RWPE1 (cell line): ENCODE data around the gene DAZ2.
"Not testable (repeated sequence)": the region's sequence is repeated elsewhere in the genome, so short reads cannot be mapped to it uniquely, and the experiment has no call there.

Source experiments
- CTCF ChIA-PET: fragments of 350-600 bp; sonication (Branson Sonifier 250); formaldehyde crosslinking; extraction: SDS; loops from one replicate; lab custom pipeline; 2021; lab: Yijun Ruan, JAX
- POLR2A ChIA-PET: fragments of 400-600 bp; formaldehyde crosslinking; extraction: SDS; loops from one replicate; lab custom pipeline; 2020; ENCODE audit warnings: antibody characterized with exemption; ENCODE audit not compliant: low non-redundant PET; lab: Yijun Ruan, JAX
- DNase-seq: peaks from one replicate; pipeline ENCODE4 v3.0.0; 2012; ENCODE audit warnings: low spot score
- H3K27ac ChIP-seq: fragments of 450-650 bp; 2 replicates; pipeline ENCODE4 v1.5.1; 2017

Gene DAZ2, protein sequence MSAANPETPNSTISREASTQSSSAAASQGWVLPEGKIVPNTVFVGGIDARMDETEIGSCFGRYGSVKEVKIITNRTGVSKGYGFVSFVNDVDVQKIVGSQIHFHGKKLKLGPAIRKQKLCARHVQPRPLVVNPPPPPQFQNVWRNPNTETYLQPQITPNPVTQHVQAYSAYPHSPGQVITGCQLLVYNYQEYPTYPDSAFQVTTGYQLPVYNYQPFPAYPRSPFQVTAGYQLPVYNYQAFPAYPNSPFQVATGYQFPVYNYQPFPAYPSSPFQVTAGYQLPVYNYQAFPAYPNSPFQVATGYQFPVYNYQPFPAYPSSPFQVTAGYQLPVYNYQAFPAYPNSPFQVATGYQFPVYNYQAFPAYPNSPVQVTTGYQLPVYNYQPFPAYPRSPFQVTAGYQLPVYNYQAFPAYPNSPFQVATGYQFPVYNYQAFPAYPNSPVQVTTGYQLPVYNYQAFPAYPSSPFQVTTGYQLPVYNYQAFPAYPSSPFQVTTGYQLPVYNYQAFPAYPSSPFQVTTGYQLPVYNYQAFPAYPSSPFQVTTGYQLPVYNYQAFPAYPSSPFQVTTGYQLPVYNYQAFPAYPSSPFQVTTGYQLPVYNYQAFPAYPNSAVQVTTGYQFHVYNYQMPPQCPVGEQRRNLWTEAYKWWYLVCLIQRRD

DNA sequence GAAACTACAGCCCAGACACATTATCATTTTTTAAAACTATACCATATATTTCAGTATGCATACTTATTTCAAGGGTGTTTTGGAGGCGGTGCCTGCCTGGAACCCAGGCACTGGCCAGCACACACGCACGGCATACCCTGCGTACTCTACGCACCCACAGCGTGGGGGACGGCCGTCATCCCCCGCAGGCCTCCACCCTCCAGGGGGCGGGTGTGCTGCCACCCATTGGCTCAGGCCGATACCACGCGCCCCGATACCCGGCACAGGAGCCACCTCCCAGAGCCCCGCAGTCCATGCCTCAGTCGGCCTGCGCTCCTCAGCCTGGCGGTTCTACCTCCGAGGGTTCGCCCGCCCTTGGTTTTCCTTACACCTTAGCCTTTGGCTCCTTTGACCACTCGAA, at the start of gene DAZ2:
DAZ2 (plus strand) TSS at position 301 of the 400 bp plus-strand sequence. CDS start 208 bp downstream, outside the sequence.
- DNase-seq, POLR2A ChIA-PET, H3K27ac ChIP-seq, CTCF ChIA-PET: not testable (repeated sequence)

DNA sequence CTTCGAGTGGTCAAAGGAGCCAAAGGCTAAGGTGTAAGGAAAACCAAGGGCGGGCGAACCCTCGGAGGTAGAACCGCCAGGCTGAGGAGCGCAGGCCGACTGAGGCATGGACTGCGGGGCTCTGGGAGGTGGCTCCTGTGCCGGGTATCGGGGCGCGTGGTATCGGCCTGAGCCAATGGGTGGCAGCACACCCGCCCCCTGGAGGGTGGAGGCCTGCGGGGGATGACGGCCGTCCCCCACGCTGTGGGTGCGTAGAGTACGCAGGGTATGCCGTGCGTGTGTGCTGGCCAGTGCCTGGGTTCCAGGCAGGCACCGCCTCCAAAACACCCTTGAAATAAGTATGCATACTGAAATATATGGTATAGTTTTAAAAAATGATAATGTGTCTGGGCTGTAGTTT, 20.4 kb upstream of the DAZ2 start, which contains the start of gene DAZ1:
DAZ1 (minus strand) TSS at position 101 of the 400 bp plus-strand sequence. CDS start 208 bp downstream, outside the sequence.
- POLR2A ChIA-PET, DNase-seq, H3K27ac ChIP-seq, CTCF ChIA-PET: not testable (repeated sequence)

DNA sequence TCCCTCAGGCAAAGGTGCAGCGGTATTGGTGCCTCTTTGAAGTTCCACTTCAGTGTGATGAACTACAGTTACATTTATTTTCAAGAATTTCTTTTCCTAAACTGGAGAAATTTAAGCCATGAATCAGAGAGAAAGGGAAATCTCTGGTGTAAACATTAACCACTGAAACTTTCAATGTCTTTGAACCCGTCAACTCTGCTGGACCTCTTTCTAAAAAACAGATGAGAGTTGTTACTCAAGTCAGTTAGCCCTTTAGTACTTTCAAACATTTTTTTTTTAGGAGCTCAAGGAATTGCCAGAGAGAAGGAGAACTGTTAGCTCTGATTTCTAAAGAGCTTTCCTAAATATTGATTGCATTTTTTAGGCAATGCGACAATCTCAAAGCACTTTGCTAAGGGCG, 11.9 kb upstream of the DAZ2 start:
- H3K27ac ChIP-seq, DNase-seq, CTCF ChIA-PET, POLR2A ChIA-PET: not testable (repeated sequence)

DNA sequence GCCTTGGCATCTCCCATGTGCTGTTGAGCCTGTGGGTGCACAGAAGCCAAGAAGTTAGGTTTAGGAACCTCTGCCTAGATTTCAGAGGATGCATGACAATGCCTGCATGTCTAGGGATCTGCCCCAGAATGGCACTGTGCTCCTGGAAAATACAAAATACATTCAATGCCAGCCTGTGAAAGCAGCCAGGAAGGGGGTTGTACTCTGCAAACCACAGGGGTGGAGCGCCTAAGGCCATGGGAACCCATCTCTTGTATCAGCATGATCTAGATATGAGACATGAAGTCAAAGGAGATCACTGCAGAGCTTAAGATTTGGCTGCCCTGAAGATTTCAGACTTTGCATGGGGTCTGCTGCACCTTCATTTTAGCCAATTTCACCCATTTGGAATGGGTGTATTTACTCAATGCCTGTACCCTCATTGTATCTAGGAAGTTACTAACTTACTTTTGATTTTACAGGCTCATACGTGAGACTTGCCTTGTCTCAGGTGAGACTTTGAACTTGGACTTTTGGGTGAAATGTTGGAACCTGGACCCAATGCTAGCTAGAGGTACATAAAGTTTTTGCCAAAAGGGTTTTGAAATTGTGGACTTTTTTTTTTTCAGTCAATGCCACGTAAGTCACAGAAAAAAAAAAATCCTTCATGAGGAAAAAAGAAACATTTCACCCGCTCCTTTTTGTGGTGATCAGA, 9.4 kb upstream of the DAZ2 start:
- DNase-seq, POLR2A ChIA-PET, CTCF ChIA-PET, H3K27ac ChIP-seq: not testable (repeated sequence)

DNA sequence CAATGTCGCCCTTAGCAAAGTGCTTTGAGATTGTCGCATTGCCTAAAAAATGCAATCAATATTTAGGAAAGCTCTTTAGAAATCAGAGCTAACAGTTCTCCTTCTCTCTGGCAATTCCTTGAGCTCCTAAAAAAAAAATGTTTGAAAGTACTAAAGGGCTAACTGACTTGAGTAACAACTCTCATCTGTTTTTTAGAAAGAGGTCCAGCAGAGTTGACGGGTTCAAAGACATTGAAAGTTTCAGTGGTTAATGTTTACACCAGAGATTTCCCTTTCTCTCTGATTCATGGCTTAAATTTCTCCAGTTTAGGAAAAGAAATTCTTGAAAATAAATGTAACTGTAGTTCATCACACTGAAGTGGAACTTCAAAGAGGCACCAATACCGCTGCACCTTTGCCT, 8.7 kb upstream of the DAZ2 start:
- H3K27ac ChIP-seq, CTCF ChIA-PET, POLR2A ChIA-PET, DNase-seq: not testable (repeated sequence)
